Esophagus squamous epithelium (tissue), 5 donors: ENCODE results near the gene MTERF4. TPM values are rescaled to one million over a fixed set of nuclear protein-coding genes. Genes with fewer than 3 reads are reported as not detected.

ENCODE experiments used
- DNase-seq: peaks from one replicate; lab custom pipeline; 2025; lab: John Stamatoyannopoulos, UW
- H3K27ac ChIP-seq, 4 donors: fragments of 200-600 bp; sonication (generic); one replicate each; pipeline ENCODE4 v1.5.1; 2016 to 2019; ENCODE audit warnings: mild to moderate bottlenecking in 1 of 4
- H3K27me3 ChIP-seq, 4 donors: fragments of 200-600 bp; sonication (generic); 1 replicate in 3 of 4; 2 replicates in 1 of 4; pipeline versions ENCODE4 v1.5.1 to v1.6.0; 2017 to 2021; ENCODE audit warnings: antibody characterized with exemption in 1 of 4
- H3K36me3 ChIP-seq, 3 donors: fragments of 200-600 bp; sonication (generic); one replicate each; pipeline ENCODE4 v1.5.1; 2016 to 2019
- H3K4me1 ChIP-seq, 3 donors: fragments of 200-600 bp; sonication (generic); one replicate each; pipeline ENCODE4 v1.5.1; 2017 to 2019
- H3K4me3 ChIP-seq, 4 donors: fragments of 200-600 bp; sonication (generic); 1 replicate in 3 of 4; 2 replicates in 1 of 4; pipeline ENCODE4 v1.5.1; 2016 to 2019; ENCODE audit warnings: mild to moderate bottlenecking in 2 of 4, moderate library complexity in 1 of 4
- H3K9me3 ChIP-seq, 3 donors: fragments of 200-600 bp; sonication (generic); one replicate each; pipeline ENCODE4 v1.5.1; 2016 to 2019
- CTCF ChIP-seq, 6 experiments: fragments of 450-650 bp in 4 of 6; fragments of 200-600 bp in 2 of 6; sonication (generic) in 2 of 6; IDR thresholded peaks; one replicate each; pipeline ENCODE4 v1.5.1; 2016 to 2019; ENCODE audit warnings: antibody characterized with exemption in 6 of 6, mild to moderate bottlenecking in 4 of 6, moderate library complexity in 4 of 6
- POLR2A ChIP-seq, 4 donors: fragments of 450-650 bp; IDR thresholded peaks; one replicate each; pipeline ENCODE4 v1.6.1; 2017; ENCODE audit warnings: antibody characterized with exemption in 4 of 4, mild to moderate bottlenecking in 4 of 4, moderate library complexity in 3 of 4
- WGBS, 2 donors: methylation state at CpG; one replicate each; pipeline ENCODE4 v1.1.5; 2018; 5-methylcytosine and 5-hydroxymethylcytosine counted together
- intact Hi-C: fragments of 100-400 bp; cut with DNase I; formaldehyde crosslinking; loops from one replicate; pipeline ENCODE4 v1.15.0; 2022
- total RNA-seq, 4 donors: library from RNA; depleted of rRNA; stranded (reverse); fragments of >200 nt; gene quantifications; one replicate each; pipeline ENCODE4 v1.1.0, GENCODE V29; 2016
- donor health status: DM: yes; HTN: yes; CAD: no.

The MTERF4 gene
- total RNA-seq, 4 donors from 2014 or later, result 27.7 to 37.0 (median 35.4) TPM

- WGBS, 2 donors, result 52 to 91% methylated on average over 4 to 5 of the region's 12 CpGs
- Histone ChIP-seq H3K4me3 (no peak overlapping the region), H3K27ac (no peak overlapping the region), H3K27me3 (no peaks in the 10 kb centered on the region), H3K36me3 (peaks cover 0 to 20% (median 0%) of the 10 kb centered on the region in 3 donors), H3K4me1 (peaks cover 0 to 2% (median 0%) of the 10 kb centered on the region in 3 donors), H3K9me3 (no peaks in the 10 kb centered on the region)
- TF ChIP-seq CTCF (IDR thresholded peaks at IDR 0.05) (no peak), POLR2A (IDR thresholded peaks at IDR 0.05) (no peak)
- DNase-seq, result no peak
- intact Hi-C loops, result no loop called here
Measured at GRCh38 chr2:241129086-241129871, 27.2 kb upstream of the MTERF4 start.

- no peaks in the 10 kb centered on the region for H3K27me3 ChIP-seq
- intact Hi-C loops, result no loop called here
- H3K9me3 ChIP-seq, result no peaks in the 10 kb centered on the region
- peaks cover 0 to 12% (median 0%) of the 10 kb centered on the region in 3 donors for H3K4me1 ChIP-seq
- DNase-seq, result no peak
- no peak for TF ChIP-seq POLR2A (IDR thresholded peaks at IDR 0.05)
- TF ChIP-seq CTCF (IDR thresholded peaks at IDR 0.05), result no peak
- H3K4me3 ChIP-seq, result no peak overlapping the region
- no peak overlapping the region for H3K27ac ChIP-seq
- 83 to 90% methylated on average over 4 to 8 of the region's 8 CpGs for WGBS, 2 donors
- H3K36me3 ChIP-seq, result peaks cover 0 to 20% (median 0%) of the 10 kb centered on the region in 3 donors
Measured at GRCh38 chr2:241128266-241128665, 26.2 kb upstream of the MTERF4 start.

GRCh38 chr2:241126771-241127202 is 24.7 kb upstream of the MTERF4 start:
- Histone ChIP-seq H3K9me3 (no peaks in the 10 kb centered on the region), H3K27me3 (no peaks in the 10 kb centered on the region), H3K27ac (no peak overlapping the region), H3K4me3 (no peak overlapping the region), H3K4me1 (peaks cover 0 to 12% (median 0%) of the 10 kb centered on the region in 3 donors), H3K36me3 (peaks cover 0 to 23% (median 0%) of the 10 kb centered on the region in 3 donors)
- no peak for TF ChIP-seq POLR2A (IDR thresholded peaks at IDR 0.05)
- TF ChIP-seq CTCF (IDR thresholded peaks at IDR 0.05), result no peak
- intact Hi-C loops, result no loop called here
- DNase-seq, result no peak
- WGBS, 2 donors, result 94% methylated on average over 8 of the region's 18 CpGs; no CpG with 5 or more reads in 1 of the 2 donors

- Histone ChIP-seq H3K4me3 (no peak overlapping the region), H3K9me3 (no peaks in the 10 kb centered on the region), H3K4me1 (peaks cover 0 to 12% (median 0%) of the 10 kb centered on the region in 3 donors), H3K27me3 (no peaks in the 10 kb centered on the region), H3K36me3 (peaks cover 0 to 19% (median 0%) of the 10 kb centered on the region in 3 donors), H3K27ac (no peak overlapping the region)
- DNase-seq, result no peak
- no peak for TF ChIP-seq POLR2A (IDR thresholded peaks at IDR 0.05)
- TF ChIP-seq CTCF (IDR thresholded peaks at IDR 0.05), result no peak
- 87 to 89% methylated on average over 5 to 9 of the region's 21 CpGs for WGBS, 2 donors
- intact Hi-C loops, result no loop called here
Measured at GRCh38 chr2:241126201-241126611, 24.1 kb upstream of the MTERF4 start.

- Histone ChIP-seq H3K4me1 (peaks cover 0 to 12% (median 0%) of the 10 kb centered on the region in 3 donors), H3K9me3 (no peaks in the 10 kb centered on the region), H3K4me3 (no peak overlapping the region), H3K36me3 (peaks cover 0 to 19% (median 0%) of the 10 kb centered on the region in 3 donors), H3K27me3 (no peaks in the 10 kb centered on the region), H3K27ac (no peak overlapping the region)
- TF ChIP-seq CTCF (IDR thresholded peaks at IDR 0.05) (no peak), POLR2A (IDR thresholded peaks at IDR 0.05) (no peak)
- DNase-seq, result no peak
- 74 to 94% methylated on average over 9 to 12 of the region's 13 CpGs for WGBS, 2 donors
- intact Hi-C loops, result no loop called here
Measured at GRCh38 chr2:241125626-241126025, 23.5 kb upstream of the MTERF4 start.
